OCI-M2 (cell line): ENCODE data around the gene CHMP2B.

Experiments used
- DNase-seq: peaks from one replicate; lab custom pipeline; 2025; ENCODE audit not compliant: unreplicated experiment; lab: John Stamatoyannopoulos, UW

The CHMP2B gene, protein sequence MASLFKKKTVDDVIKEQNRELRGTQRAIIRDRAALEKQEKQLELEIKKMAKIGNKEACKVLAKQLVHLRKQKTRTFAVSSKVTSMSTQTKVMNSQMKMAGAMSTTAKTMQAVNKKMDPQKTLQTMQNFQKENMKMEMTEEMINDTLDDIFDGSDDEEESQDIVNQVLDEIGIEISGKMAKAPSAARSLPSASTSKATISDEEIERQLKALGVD

DNA sequence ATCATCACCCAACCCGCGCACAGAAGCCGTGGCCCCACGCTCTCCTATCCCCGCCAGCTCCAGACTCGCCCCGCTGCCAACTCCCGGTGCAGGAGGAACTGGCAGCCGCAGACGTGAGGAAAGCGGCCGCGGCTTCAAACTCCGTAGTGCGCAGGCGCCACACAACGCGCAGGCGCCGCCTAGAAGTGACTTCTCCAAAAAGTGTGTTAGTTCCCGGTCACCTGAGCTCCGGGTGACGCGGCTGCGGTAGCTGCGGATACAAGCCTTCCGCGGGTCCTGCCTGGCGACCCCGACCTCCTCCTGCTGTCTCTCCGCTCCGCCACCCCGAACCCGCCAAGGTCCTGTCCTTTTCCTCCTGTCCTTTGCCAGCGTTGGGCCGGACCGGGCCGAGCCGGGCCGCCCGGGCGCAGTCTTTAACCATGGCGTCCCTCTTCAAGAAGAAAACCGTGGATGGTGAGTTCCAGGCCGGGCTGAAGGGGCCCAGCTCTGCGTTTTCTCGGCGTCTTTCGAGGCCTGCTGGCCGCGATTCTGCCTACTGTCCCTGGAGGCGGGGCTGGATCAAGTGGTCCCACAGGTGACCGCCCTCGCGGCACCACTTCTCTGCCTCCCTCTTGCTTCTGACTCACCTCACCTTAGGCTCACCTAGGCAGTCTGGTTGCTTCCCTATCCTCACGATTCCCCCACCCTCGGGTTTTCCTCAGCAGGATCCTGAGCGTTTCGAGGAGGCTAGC, at the start of gene CHMP2B:
CHMP2B (plus strand) TSS at position 206 of the 731 bp plus-strand sequence; CDS start at position 420, 214 bp downstream.
- DNase-seq = peak; percentile 40

DNA sequence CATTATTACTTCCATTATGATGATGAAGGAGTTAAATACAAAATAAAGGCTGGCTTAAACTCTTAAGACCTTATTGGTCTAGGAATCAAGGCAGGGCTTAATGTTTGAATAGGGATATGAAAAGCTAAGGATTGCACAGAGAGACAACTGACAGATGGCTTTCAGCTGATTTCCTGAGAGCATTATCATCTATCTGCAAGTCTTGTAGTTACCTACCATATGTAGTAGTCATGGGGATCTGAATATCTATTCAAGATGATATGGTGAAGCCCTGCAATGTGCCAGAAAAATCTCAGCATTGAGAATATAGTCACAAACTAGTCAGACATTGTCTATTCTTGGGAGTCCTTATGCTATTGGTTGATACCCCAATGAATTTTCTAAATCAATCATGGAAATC, 47.5 kb upstream of the CHMP2B start:
- DNase-seq = no peak

DNA sequence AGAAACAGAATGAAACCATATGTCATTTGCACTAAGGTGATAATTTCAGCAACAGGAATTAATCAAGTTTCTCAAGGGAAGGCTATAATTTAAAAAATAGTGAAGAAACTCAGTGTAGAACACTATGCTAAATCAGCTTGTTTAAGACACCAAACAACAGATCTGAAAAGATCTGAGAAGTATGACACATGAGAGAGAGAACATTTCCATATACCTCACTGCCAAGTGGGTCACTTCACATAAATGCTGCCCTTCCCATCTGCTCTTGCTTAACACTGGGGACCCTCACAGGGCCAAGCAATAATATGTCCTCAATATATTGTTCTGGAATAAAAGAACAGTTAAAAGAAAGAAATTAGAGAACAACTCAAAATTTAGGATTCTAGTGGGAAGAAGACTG, 45.6 kb upstream of the CHMP2B start:
- no peak for DNase-seq

DNA sequence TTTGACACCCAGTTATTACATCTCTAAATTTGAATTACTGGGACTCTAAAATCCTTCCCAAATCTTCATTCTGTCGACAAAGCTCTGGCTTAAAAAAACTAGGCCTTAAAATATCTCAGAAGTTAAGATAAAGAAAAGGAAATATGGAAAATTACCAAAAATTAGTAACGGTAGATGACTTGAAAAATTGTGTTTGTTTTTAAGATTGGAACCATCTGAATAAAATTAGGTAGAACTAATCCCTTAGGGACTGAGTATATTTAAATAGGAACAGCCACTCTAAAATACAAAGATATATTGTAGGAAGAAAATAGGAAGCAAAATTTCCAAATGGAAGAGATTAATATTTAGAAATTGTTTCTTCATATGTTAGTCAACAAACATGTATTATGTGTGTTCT, 45.1 kb upstream of the CHMP2B start:
- no peak for DNase-seq

DNA sequence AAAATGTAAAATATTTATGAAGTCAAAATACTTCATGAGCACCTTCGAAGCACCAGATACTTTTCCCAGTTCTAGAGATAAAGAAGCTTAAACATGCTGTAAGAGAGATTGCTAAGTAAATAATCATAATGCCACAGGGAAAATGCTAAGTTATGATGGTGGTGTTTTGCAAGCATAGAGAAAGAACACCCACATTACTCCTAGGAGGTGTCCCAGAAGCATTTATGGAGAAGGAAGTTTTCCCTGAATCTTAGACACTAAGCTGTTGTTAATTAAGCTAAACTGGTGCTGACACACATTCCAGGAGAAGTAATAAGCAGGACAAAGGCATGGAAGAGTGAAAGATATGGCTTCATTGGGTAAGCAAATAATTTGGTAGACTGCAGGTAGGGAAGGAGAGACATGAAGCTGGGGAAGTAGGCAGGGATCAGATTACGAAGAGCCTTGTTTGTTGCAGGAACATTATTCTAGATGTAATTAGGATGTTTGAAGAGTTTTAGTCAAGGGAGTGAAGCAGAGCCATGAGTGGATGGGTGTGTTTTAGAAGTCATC, 40.4 kb upstream of the CHMP2B start:
- no peak for DNase-seq

DNA sequence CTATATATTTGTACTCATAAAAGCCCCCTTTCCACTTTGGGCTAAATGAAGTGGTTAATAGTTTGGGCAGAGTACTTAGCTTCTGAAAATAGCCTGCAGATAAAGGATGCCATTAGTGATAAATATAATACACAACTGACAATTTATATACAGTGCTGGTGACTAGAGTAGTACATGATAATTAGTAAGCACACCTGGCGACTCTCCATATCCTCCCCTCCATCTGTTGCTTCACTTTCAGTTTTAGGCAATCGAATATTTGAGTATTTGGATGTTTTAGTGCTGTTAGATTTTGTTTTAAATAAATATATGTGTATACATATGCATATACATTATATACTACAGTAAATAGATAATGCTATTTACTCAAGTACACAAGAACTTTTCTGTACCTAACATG, 35.9 kb upstream of the CHMP2B start:
- DNase-seq = no peak

DNA sequence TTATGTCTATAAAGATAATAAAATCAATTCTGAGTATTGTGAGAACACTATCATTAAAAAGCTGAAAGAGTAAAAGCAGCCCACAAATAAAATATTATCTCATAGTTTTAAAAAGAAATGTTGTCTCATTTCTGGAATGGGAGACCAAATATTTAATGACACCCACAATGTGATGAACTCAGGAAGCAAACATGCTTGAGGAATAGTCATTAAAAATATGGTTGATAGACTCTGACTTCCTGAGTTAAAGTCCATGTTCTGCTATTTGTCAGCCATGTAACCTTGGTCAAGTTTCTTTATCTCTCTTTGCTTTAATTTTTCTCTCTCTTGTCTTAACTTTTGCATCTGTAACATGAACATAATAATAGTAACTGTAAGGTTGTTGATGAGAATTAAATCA, 35.5 kb upstream of the CHMP2B start:
- no peak for DNase-seq

DNA sequence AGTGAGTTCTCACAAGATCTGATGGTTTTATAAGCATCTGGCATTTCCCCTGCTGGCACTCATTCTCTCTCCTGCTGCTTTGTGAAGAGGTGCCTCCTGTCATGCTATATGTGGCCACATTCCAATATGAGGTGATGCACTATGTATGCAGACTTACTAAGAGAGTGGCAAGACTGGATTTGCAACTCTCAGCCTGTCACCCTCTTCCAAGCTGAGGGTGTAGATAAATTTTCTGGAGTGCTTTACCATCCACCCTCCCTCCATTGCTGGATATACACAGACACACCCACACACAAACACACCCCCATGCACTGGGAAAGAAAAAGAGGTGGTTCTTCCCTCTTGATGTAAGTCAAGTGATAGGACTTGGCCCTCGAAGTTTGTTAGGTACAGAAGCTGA, 30.2 kb upstream of the CHMP2B start:
- DNase-seq = no peak

DNA sequence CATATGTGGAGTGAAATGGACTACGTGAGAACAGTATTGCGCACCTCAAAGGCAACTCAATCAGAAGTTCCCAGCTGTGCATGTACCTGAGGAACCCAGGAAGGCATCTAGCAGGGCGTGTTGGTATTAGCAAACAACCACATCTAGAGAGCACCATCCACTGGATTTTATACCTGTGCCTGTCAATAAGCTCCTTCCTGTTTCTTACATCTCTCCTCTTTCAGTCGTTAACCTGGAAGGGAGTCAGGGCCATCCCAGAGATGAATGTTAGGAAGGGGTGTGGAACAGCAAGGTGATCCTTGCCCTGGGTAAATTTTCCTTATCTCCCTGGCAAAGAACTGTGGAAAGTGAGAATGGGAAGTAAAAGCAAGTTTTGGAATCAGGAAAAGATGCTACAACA, 29.6 kb upstream of the CHMP2B start:
- no peak for DNase-seq

DNA sequence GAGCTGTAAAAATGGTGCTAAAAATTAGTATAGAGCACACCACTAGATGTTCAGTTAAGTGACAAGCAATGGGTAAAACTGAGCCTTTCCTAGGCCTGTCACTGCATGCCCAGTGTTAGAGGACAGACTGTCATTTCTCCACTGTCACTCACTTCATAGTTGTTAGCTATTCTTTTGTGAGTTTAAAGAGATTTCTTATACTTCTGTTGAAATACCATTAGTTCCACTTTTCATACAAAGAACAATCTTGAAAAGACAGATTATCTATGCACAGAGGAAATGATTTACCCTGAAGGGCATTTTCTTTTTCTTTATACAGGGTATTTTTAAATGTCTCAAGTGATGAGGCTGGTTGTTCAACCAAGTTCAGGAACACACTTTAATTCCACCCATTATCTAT, 28.3 kb upstream of the CHMP2B start:
- DNase-seq = no peak

DNA sequence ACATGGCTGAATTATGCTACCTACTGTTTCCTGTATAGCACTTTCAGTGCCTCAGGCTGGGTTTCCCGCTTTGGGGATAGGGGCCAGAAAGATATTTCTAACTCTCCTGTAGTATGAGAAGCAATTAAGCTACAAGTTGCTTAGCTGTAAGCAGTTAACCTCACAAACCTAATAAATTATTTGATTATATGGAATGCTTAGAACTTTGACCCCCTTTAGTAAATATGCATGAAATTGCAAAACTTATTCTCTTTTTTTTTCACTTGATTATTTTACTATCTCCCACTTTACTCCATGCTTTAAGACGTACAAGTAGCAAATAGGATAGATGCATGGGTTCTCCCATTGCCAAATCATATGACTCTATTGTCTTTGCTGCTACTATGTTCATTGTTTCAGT, 27.5 kb upstream of the CHMP2B start:
- no peak for DNase-seq

DNA sequence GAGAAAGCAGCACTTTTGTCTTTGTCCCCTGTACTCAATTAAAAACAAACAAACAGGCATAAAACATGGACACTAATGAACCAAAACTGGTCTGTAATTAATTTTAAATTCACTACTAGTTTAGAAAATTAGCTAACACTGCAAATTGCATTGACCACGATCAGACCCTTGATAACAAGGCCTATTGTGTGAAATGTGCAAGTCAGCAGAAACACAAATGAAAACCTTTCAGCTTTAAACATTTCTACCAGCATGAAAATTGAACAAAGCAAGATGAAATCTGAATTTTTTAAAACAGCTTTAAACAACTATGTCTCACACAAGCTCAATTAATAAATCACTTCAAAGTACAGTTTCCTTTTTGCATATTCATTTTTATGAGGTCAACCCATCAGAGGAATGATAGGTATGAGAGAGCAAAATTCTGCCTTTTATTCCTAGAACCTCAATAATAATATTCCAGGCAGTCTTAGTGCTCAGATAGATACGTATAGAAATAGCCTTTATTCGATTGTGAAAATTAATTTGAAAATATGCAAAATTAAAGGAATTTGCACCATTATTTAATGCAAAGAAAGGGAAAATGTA, 27.0 kb upstream of the CHMP2B start:
- no peak for DNase-seq

DNA sequence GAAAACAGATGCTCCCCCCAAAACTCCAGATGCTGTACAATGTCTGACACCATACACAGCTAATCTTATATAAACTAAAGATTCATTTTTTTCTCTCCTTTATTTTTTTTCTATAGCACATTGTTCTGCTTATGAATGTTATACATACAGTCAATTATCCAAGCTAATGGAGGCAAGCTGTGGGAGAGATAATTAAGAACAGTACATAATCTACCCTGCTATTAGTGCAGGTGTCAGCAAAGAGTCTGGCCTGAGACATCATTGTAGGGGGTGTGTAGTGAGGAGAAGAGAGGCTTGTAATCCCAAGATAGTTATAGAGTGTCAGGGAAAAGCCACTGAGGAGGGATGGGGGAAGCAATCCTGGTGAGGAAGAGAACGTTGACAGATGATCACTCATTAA, 25.4 kb upstream of the CHMP2B start:
- no peak for DNase-seq

DNA sequence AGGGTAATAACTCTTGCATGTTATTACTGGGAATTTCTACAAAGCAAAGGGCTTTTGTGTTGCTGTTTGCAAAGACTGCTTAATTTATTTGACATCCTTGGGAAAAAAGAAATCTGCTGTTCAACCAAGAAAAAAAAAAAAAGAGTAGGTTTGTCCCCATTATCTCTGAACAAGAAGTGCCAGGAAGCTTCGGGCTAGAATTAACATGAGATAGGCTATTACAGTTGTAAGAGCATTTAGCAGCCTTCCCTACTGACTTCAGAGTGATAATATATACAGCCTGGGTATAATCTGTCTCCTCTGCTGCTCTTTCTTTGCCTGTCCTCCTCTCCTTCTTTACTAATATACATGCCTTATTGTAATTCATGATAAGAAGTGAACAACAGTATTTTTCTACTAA, 23.3 kb upstream of the CHMP2B start:
- no peak for DNase-seq

DNA sequence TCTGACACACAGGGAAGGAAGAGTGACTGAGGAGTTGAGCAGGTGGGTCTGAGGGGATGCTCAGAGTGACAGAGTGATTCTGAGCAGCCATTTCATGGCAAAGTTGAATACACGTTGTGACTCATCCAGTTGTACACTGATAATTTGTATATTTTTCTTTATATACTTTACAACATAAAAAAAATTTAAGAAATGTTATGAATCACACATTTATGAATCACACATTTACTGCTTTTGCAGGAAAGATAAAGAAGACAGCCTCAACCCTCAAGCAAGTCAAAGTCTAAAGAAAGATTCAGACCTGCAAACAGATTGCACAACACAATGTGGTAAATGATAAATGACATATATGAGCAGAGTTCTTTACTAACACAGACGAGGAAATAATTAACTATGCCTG, 21.0 kb upstream of the CHMP2B start:
- no peak for DNase-seq

DNA sequence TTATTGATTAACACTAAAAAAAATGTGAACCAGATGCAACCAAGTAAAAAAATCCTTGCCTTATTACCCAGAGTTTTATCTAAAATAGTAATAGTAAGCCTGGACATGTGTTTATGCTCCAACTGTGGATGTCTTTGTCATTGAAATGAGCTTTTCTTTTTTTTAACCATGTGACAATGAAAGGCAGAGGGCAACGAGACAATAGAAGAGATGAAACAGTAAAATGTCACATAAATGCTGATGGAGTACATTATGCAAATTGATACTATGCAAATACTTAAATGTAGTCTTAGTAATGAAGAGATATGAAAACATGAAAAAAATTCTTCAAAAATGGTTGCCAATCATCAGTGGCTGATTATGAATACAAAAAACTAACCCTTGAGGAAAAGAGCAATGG, 20.5 kb upstream of the CHMP2B start:
- DNase-seq = no peak

DNA sequence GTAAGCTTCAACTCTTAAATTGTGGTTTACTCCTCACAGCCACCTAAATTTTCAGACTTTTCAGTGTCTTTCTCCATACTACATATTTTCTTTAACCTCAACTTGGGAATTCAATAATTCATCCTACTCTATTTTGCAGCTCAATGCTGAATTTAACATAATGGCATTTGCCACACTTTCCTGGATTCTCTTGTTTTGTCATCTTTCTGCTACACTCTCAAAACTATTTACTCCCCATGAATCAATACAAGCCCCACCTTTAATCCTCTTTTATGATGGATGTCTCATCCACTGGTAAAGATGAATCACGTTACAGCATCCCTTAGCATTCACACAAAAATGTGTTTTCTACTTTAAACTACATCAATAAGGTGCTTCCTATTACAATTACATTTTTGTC, 19.6 kb upstream of the CHMP2B start:
- no peak for DNase-seq

DNA sequence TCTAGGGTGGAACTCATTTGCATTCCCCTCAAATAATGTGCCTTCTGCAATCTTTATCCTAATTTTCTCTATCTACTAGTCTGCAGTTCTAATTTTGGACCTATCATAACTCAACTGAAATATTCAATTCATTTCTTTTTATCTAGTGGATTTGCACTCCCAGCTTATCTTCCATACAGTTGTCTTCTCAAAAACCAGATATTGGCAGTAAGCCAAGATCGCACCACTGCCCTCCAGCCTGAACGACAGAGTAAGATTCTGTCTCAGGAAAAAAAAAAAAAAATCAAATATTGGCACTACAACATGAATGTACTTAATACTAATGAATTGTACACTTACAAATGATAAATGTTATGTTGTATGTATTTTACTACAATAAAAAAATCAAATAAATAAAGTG, 18.0 kb upstream of the CHMP2B start:
- DNase-seq = no peak

DNA sequence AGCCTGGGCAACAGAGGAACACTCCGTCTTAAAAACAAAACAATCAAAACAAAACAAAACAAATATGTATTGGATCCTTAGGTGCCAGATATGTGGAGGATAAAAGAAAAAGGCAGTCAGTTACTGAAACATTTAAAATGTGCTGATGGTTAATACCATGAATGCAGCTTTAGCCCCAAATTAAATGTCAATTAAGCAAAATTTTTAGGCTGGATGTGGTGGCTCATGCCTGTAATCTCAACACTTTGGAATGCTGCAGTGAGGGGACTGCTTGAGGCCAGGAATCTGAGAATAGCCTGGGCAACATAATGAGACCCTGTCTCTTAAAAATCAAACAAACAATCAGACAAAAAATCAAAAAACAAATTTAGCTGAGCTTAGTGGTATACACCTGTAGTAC, 8.5 kb upstream of the CHMP2B start:
- DNase-seq = no peak

DNA sequence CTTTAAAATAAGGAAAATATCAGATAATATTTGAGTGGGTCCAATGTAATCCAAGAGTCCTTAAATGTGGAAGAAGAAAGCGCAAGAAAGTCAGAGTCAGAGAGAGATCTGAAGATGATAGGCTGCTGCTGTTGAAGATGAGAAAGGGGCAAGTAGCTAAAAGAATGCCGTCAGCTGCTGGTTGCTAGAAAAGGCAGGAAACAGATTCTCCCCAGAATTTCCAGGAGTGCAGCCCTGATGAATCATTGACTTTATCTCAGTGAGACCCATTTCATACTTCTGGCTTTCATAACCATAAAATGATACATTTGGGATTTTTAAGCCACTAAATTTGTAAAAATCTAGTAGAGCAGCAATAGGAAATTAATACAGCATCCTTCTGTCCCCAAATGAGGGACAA, 7.5 kb upstream of the CHMP2B start:
- DNase-seq = no peak

DNA sequence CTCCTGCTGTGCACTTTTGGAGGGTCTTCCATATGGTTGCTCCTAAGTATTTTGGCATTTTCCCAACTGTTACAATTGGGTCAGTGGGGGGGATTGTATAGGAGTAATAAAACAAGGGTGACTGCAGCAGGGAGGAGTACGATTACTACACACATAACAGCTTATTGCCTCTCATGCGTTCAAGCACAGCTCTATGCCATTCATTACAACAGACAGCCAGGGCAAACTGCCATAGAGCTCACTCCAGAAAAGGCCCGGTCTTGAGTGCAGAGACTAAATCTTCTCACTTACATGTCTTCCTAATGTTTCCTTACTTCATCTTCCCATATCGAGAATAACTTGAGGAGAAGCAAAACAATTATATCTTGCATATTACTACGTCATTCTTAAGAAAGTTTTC, 1.4 kb upstream of the CHMP2B start:
- no peak for DNase-seq

DNA sequence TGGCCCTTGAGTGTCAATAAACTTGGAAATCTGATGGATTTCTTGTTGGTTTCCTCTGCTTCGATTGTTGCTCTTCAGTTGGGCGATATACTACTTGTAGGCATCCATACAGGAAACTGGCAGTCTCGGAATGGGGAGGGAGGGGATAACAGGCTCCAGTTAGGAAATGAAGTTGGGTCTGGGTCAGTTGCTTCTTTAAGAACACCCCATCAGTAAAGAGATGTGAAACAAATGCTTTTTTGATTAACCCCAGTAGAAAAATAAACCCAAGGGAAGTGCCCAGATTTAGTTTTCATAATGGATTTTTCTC, 681 bp downstream of the CHMP2B start:
- no peak for DNase-seq

DNA sequence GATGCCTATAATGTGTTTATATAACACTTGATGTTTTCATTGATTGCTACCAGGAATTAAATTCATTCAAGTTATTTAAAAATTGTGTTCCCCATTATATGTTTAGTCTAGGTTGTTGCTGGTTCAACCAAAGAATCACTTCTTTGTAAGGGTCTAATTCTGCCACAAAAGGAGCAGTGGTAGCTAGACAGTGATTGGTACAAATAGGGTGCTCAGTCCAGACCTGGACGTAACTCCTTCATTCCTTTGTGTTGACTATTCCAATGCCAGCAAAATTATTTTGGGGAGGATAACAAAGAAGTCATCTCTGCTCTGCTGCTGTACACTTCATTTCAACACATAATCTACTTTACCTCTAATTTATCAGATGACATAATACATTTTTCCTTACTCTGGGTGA, 1.2 kb downstream of the CHMP2B start:
- no peak for DNase-seq
